ENCODE data around the gene DPM3.

DNA sequence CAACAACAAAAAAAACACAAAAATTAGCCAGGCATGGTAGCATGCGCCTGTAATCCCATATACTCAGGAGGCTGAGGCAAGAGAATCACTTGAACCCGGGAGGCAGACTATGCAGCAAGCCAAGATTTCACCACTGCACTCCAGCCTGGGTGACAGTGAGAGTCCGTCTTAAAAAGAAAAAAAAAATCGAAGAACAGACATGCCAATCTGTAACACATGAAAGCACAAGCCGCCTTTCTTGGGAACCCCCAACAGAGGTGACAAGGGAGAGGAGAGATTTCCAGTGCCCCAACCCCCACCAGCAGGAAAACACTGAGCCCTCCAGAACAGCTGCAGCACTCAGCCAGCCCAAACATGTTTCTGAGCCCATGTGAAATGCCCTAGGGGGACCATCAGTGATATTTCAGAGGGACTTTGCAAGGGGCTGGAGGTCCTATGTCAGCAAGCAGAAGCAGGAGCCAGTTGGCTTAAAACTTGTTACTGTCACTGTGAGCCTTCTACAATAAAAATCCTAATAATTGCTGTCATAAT lies 26.8 kb downstream of the DPM3 start:
- no peak for TF ChIP-seq POLR2A (IDR thresholded peaks at IDR 0.05; ENCODE audit: low read depth)
- no peak for TF ChIP-seq CTCF (IDR thresholded peaks at IDR 0.05)
- TF ChIP-seq POLR2AphosphoS5 (IDR thresholded peaks at IDR 0.05): no peak

All from esophagus muscularis mucosa (tissue), 3 donors.